GM12872 (cell line): ENCODE results near the gene TNFRSF19.

ENCODE experiments used
- CTCF ChIP-seq: IDR thresholded peaks from 3 replicates; pipeline ENCODE4 v1.5.1; 2011; ENCODE audit warnings: low read depth, mild to moderate bottlenecking, low read length, moderate library complexity; ENCODE audit not compliant: insufficient read depth

Gene TNFRSF19

GRCh38 chr13:23667750-23668149, 97.5 kb downstream of the TNFRSF19 start:
- TF ChIP-seq CTCF: 0 out of 3 replicates have a peak, but pooled peaks have one; percentile 16

GRCh38 chr13:23668562-23668961, 98.3 kb downstream of the TNFRSF19 start:
- no peak for TF ChIP-seq CTCF

GRCh38 chr13:23670793-23671192, 100.6 kb downstream of the TNFRSF19 start:
- TF ChIP-seq CTCF: no peak

GRCh38 chr13:23671377-23671776, 101.2 kb downstream of the TNFRSF19 start:
- no peak for TF ChIP-seq CTCF

- TF ChIP-seq CTCF: no peak
These were observed 101.7 kb downstream of the TNFRSF19 start for GRCh38 chr13:23671897-23672296.

GRCh38 chr13:23672616-23673015, 102.4 kb downstream of the TNFRSF19 start:
- TF ChIP-seq CTCF: no peak

GRCh38 chr13:23673354-23673753, 103.1 kb downstream of the TNFRSF19 start:
- no peak for TF ChIP-seq CTCF

GRCh38 chr13:23673867-23674605, 103.8 kb downstream of the TNFRSF19 start:
- TF ChIP-seq CTCF: no peak
